Measurements from ENCODE around the gene NOXRED1. TPM values are rescaled to one million over a fixed set of nuclear protein-coding genes. Genes with fewer than 3 reads are reported as not detected.

Gene NOXRED1
- total and polyA plus RNA-seq, 10 of the 15 experiments (the other 5 are each of a cell fraction or from before 2014, with no cell fraction given): 0.06 to 0.62 (median 0.14) TPM

DNA sequence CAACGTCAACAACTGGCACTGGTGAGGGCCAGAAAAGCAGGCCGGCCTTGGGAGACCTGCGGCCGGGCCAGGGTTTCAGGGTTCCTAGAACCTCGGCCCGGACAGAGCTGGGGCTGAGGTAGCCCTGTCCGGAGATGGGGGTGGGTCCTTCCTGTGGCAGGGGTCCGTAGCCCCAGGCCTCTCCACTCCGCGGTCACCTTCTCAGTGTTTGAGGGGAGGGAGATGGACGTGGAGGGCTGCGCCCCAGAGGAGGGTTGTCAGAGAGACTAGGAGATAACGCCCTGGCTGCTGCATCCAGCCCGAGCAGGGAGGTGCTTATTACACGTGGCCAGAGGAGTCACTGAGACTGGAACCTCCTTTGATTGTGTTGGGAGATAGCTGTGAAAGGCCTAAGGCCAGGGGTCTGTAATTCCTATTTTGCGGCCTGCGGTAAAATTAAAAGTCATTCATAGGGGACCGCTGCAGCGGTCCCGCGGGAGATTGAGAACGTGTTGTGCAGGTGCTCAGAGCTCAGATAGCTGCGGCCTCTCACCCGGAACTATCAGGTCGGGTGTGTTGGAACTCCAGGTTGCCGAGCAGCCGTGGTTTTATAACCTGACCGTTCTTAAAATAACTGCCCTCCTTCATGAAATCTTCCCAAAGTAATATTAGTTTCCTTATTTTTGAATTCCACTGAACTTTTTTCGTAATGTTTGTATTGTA, 35.1 kb upstream of the NOXRED1 start (continued):
- TF ChIP-seq SMAD5 (IDR thresholded peaks at IDR 0.05; ENCODE audit: low read depth) (no peak), HDGF (IDR thresholded peaks at IDR 0.05) (no peak), RUNX3 (IDR thresholded peaks at IDR 0.05; ENCODE audit: low read length) (peak; percentile 34; the same call in 1 of the 2 replicates), CHD1 (IDR thresholded peaks at IDR 0.05; ENCODE audit: low read depth, low read length) (no peak)
- TF ChIP-seq, protein P1, sequence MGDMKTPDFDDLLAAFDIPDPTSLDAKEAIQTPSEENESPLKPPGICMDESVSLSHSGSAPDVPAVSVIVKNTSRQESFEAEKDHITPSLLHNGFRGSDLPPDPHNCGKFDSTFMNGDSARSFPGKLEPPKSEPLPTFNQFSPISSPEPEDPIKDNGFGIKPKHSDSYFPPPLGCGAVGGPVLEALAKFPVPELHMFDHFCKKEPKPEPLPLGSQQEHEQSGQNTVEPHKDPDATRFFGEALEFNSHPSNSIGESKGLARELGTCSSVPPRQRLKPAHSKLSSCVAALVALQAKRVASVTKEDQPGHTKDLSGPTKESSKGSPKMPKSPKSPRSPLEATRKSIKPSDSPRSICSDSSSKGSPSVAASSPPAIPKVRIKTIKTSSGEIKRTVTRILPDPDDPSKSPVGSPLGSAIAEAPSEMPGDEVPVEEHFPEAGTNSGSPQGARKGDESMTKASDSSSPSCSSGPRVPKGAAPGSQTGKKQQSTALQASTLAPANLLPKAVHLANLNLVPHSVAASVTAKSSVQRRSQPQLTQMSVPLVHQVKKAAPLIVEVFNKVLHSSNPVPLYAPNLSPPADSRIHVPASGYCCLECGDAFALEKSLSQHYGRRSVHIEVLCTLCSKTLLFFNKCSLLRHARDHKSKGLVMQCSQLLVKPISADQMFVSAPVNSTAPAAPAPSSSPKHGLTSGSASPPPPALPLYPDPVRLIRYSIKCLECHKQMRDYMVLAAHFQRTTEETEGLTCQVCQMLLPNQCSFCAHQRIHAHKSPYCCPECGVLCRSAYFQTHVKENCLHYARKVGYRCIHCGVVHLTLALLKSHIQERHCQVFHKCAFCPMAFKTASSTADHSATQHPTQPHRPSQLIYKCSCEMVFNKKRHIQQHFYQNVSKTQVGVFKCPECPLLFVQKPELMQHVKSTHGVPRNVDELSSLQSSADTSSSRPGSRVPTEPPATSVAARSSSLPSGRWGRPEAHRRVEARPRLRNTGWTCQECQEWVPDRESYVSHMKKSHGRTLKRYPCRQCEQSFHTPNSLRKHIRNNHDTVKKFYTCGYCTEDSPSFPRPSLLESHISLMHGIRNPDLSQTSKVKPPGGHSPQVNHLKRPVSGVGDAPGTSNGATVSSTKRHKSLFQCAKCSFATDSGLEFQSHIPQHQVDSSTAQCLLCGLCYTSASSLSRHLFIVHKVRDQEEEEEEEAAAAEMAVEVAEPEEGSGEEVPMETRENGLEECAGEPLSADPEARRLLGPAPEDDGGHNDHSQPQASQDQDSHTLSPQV (IDR thresholded peaks at IDR 0.05): no peak

DNA sequence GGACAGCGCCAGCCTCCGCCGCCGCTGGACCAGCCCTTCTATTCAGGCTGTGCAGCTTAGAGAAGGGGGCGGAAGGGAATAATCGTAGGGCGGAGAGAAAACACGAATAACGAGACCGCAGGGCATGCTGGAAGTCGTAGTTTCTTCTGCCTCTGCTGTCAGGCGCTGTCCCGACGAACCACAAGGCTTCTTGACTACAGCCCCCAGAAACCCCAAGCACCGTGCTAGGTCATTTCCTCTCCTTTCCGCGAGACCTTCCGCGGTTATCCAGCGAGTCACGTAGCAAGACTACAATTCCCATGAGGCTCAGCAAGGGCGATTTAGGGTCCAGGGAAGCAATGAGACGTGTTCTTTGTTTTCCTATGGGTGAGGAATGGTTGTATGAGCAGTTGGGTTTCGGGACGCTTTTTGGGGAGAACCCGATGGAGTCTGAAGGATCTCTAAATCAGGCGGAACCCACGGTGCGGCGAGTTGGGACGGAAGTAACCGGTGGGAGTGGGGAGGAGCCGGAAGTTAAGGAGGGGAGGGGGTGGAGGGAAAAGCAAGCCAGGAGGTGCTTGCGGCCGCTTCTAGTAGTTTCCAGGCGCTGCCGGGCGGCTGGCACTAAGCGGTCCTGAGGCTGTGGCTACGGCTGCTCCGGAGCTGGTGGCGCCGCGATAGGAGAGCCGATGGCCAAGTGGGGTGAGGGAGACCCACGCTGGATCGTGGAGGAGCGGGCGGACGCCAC, 34.4 kb upstream of the NOXRED1 start, which contains the start of the genes AHSA1 and VIPAS39:
Gene AHSA1, plus strand, starts transcription at position 572 of the 727 bp plus-strand sequence. Its CDS starts 97 bp downstream, at position 669.
Gene VIPAS39, minus strand, starts transcription at position 80 of the 727 bp plus-strand sequence. CDS start 3,499 bp downstream, outside the sequence.
- SMC1A ChIA-PET (ENCODE audit: uncharacterized antibody, unreplicated experiment): interaction anchor here (1.2 to 2.8 kb wide), 9 partner anchors 11 to 142 kb away, joined by 3 to 91 read pairs (median 7); no protein-coding TSS in a partner anchor
- DNase-seq (ENCODE audit: low read depth, low spot score) (peak; percentile 99), FAIRE-seq (peak; percentile 97), ATAC-seq (peak; percentile 95)
- Histone ChIP-seq H2AFZ (ENCODE audit: control insufficient read depth, low read depth, low read length) (peak within 1 kb of the TSS; percentile 99), H3K4me2 (ENCODE audit: control insufficient read depth, insufficient read depth) (peak within 1 kb of the TSS; percentile 76), H3K27me3 (replicated peaks in 1 of 2; ENCODE audit: control insufficient read depth in 2 of 2, insufficient read depth in 2 of 2, low read length in 1 of 2) (no peaks in the 10 kb centered on the region), H4K20me1 (ENCODE audit: control insufficient read depth, insufficient read depth) (peaks cover 4% of the 10 kb centered on the region; the same call in 1 of the 2 replicates), H3K79me2 (ENCODE audit: control insufficient read depth, insufficient read depth, low read length) (peaks cover 53% of the 10 kb centered on the region), H3K4me1 (ENCODE audit: control insufficient read depth, insufficient read depth, low read length) (peaks cover 13% of the 10 kb centered on the region), H3K27ac (ENCODE audit: control insufficient read depth, insufficient read depth) (peak within 1 kb of the TSS; percentile 97), H3K9me3 (replicated peaks; ENCODE audit: control insufficient read depth, insufficient read depth, low read length) (no peaks in the 10 kb centered on the region), H3K36me3 (ENCODE audit: control insufficient read depth in 2 of 2, insufficient read depth in 2 of 2, low read length in 1 of 2) (peaks cover 8 to 18% of the 10 kb centered on the region in 2 experiments), H3K9ac (ENCODE audit: control insufficient read depth, insufficient read depth, low read length) (peak within 1 kb of the TSS; percentile 88), H3K4me3 (peak within 1 kb of the TSS; percentile 88)
- intact Hi-C loops (cut with micrococcal nuclease; ENCODE audit: unreplicated experiment): loop anchor here (1.0 to 5.0 kb wide), 6 partner anchors 81 to 305 kb away; partner anchors contain the start of genes ALKBH1, GSTZ1, POMT2 and SAMD15
- POLR2A ChIA-PET: interaction anchor here (0.6 to 1.6 kb wide), 6 partner anchors 10 to 447 kb away, joined by 3 to 6 read pairs (median 4); partner anchors contain the start of genes GSTZ1, POMT2, SAMD15 and TMED8
- RAD21 ChIA-PET (ENCODE audit: unreplicated experiment): interaction anchor here (0.6 to 3.2 kb wide), 13 partner anchors 21 to 251 kb away, joined by 3 to 13 read pairs (median 5); partner anchors contain the start of genes GSTZ1, POMT2, SAMD15 and TMED8
- CTCF ChIA-PET: interaction anchor here (0.6 to 4.6 kb wide), 12 partner anchors 11 to 439 kb away, joined by 3 to 140 read pairs (median 8); partner anchors contain the start of genes ALKBH1, SAMD15, SLIRP and SNW1
- in situ Hi-C loops (cut with MboI): no loop called here
- WGBS (ENCODE audit: insufficient coverage, insufficient replicate concordance, low lambda C conversion rate, missing lambda C conversion rate): under 1% methylated on average over 50 of the region's 50 CpGs
- BruUV-seq (replicated peaks): no TSS peak
- TF ChIP-seq SREBF2 (IDR thresholded peaks at IDR 0.05; ENCODE audit: low read length): 0 out of 2 replicates have a peak, but pooled peaks have one; percentile 31
- TF ChIP-seq, protein P2, sequence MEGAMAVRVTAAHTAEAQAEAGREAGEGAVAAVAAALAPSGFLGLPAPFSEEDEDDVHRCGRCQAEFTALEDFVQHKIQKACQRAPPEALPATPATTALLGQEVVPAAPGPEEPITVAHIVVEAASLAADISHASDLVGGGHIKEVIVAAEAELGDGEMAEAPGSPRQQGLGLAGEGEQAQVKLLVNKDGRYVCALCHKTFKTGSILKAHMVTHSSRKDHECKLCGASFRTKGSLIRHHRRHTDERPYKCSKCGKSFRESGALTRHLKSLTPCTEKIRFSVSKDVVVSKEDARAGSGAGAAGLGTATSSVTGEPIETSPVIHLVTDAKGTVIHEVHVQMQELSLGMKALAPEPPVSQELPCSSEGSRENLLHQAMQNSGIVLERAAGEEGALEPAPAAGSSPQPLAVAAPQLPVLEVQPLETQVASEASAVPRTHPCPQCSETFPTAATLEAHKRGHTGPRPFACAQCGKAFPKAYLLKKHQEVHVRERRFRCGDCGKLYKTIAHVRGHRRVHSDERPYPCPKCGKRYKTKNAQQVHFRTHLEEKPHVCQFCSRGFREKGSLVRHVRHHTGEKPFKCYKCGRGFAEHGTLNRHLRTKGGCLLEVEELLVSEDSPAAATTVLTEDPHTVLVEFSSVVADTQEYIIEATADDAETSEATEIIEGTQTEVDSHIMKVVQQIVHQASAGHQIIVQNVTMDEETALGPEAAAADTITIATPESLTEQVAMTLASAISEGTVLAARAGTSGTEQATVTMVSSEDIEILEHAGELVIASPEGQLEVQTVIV (IDR thresholded peaks at IDR 0.05; ENCODE audit: borderline replicate concordance, partially characterized antibody): peak; percentile 67
- peak; percentile 100 for TF ChIP-seq IKZF1 (conservative IDR thresholded peaks at IDR 0.05)
- TF ChIP-seq, protein P3, sequence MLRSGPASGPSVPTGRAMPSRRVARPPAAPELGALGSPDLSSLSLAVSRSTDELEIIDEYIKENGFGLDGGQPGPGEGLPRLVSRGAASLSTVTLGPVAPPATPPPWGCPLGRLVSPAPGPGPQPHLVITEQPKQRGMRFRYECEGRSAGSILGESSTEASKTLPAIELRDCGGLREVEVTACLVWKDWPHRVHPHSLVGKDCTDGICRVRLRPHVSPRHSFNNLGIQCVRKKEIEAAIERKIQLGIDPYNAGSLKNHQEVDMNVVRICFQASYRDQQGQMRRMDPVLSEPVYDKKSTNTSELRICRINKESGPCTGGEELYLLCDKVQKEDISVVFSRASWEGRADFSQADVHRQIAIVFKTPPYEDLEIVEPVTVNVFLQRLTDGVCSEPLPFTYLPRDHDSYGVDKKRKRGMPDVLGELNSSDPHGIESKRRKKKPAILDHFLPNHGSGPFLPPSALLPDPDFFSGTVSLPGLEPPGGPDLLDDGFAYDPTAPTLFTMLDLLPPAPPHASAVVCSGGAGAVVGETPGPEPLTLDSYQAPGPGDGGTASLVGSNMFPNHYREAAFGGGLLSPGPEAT (IDR thresholded peaks at IDR 0.05; ENCODE audit: low read depth): peak; percentile 78

Data from GM12878 (cell line).